Measurements from ENCODE around the gene BCL11B. TPM values are rescaled to one million over a fixed set of nuclear protein-coding genes. Genes with fewer than 3 reads are reported as not detected.

BCL11B gene
- total RNA-seq, 1 experiment from 2014 or later: 0.21 TPM

DNA sequence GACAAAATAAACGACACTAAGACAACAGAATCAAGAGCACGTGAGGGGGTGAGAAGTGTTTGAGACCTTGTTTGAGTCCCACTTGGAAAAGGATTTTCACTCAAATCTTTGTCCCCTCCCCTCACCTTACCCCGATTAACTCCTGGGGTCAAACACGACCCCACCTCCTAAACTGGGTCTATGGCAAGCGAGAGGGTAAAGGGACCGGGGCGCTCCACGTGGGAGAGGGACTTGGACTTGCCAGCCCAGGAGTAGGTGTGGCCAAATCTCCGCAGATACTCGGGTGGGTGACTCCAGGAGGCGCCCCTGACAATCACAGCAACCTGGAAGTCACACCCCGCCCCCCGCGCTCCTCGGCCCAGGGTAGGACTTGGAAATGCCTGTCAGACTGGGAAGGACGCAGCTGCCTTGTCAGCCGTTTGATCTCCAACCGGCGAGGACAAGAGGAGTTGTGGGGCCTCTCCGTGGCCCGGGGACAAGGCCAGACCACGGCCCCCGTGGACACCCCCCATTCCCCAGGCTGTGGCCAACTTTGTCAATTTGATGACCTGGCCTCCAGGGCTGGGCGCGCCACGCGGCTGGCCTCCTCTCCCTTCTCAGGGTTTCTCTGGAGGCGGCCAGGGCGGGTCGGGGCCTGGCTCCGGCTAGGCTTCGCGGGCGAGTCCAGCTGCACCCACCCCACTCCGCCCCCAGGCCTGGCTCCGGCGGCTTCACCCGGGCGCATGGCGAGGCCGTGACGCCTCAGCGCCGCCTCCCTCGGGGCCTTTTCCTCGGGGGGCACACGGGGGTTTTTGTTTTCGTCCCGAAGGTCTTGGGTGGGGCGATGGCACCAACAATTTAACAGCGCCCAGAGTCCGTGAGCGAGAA lies 1.1 kb upstream of the BCL11B start:
- no peak for DNase-seq (ENCODE audit: low read depth, low spot score)
- in situ Hi-C loops (cut with HindIII; ENCODE audit: low pct_unique_long_range_greater_than_20kb, low sequenced_read_pairs): no loop called here

DNA sequence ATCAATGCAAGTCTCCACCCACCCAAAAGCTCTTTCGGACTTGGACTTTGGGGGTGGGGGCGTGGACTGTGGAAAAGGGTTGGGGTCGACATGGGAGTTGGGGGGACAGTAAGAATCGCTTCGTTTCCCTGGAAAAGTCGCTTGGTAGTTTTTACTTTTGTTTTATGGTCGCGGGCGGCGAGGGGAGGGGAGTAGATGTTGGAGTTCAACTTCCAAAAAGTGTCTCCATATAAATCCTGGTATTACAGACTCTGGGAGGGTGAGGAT lies 568 bp upstream of the BCL11B start:
- in situ Hi-C loops (cut with HindIII; ENCODE audit: low pct_unique_long_range_greater_than_20kb, low sequenced_read_pairs): no loop called here
- DNase-seq (ENCODE audit: low read depth, low spot score): no peak

DNA sequence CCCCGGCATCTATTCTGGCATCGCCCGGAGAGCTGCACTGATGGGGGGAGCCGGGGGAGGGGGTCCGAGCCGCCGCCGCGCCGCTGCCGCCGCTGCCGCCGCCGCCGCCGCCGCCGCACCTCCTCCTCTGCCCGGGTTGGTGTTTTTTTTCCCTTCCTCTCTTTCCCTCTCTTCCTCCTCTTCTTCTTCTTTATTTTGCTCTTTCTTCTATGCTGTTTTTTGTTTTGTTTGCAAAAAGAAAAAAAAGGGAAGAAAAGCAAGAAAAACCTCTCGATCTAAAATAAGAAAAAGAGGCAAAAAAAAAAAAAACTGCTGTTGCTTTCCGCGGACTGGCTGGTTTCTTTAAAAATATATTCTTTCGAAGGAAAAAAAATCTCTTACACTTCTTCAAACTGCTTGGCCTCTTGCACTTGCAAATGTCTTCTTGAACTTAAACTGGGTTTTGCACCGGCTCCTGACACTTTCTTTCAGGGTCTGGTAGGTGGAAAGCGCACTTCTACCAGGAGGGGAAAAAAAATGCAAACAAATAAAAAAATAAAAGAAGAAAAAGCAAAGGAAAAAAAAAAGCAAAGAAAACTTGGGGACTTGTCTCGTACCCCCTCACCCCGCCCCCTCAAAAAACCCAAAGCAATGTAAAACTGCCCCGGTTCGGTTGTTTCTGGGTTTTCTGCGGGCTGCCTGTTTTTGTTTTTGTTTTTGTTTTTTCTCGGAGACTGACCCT lies 616 bp downstream of the BCL11B start:
- in situ Hi-C loops (cut with HindIII; ENCODE audit: low pct_unique_long_range_greater_than_20kb, low sequenced_read_pairs): no loop called here
- no peak for DNase-seq (ENCODE audit: low read depth, low spot score)

DNA sequence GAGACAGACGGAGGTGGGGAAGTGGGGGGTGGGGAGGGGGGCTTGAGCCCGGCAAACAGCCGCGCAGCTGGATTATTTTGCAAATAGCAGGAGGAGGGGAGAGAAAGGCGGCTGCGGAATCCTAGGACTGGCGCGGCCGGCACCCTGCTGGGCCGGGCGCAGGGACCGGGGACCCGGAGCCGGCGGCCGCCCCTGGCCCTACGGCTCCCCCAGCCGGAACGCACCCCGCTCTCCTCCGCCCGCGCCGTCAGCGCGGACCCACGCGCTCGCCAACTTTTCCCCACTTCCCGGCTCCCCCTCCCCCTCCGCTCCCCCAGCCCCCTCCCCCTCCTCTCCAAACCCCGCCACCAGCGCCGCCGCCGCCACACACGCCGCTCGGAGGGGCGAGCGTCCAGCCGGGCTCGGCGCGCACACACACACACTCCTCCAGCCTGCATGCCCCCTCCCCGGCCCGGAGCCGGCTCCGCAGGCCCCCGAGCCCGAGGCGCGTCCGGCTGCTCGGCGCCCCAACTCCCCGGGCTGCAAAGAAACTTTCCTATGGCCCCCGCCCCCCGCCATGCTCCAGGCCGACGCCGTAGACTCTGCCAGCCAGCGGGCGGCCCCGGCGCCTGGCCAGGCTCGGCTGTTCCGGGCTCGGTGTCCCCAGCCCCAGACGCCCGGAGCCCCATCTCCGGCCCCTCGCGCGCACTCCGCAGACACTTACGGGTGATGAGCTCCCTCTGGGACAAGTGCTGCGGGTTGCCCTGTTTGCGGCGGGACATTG lies 1.4 kb downstream of the BCL11B start:
- no peak for DNase-seq (ENCODE audit: low read depth, low spot score)
- in situ Hi-C loops (cut with HindIII; ENCODE audit: low pct_unique_long_range_greater_than_20kb, low sequenced_read_pairs): no loop called here

DNA sequence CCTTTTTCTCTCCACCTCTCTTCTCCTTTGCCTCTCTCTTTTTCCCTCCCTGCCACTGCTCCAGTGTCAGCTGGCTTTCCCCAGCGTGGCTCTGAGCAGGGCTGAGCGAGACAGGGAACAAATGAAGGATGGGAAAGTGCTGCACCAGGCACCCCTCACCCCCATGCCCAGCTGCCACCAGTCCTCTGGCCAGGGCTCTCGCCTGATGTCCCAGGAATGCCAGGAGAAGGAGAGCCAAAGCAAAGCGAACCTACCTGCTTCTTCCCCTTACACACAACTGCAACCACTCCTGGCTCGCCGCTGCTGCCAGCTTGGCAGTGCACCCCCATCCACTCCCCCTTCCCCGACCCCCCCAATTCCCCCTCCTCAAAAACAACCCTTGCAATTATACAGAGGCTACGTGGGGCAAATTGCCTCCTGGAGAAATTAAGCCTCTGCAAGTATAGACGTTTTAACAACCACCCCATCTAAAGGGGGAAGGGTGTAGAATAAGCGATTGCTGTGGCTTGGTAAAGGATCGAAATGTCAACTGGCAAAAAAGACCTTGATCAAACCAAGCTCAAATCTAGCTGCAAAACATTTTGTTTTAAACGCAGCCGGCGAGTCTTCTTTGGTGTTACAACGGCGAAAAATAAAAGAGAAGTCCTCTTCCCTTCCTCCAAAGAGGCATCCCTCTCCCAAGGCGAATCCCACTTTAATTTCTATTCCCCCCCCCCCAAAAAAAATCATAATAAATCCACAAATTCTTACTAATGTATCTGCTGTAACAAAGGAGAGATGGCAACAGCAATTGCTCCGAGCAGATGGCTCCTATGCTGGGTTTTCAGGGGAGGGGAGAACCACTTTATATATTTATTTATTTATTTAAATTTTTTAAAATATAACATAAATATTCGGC lies 2.9 kb downstream of the BCL11B start:
- in situ Hi-C loops (cut with HindIII; ENCODE audit: low pct_unique_long_range_greater_than_20kb, low sequenced_read_pairs): no loop called here
- DNase-seq (ENCODE audit: low read depth, low spot score): no peak

DNA sequence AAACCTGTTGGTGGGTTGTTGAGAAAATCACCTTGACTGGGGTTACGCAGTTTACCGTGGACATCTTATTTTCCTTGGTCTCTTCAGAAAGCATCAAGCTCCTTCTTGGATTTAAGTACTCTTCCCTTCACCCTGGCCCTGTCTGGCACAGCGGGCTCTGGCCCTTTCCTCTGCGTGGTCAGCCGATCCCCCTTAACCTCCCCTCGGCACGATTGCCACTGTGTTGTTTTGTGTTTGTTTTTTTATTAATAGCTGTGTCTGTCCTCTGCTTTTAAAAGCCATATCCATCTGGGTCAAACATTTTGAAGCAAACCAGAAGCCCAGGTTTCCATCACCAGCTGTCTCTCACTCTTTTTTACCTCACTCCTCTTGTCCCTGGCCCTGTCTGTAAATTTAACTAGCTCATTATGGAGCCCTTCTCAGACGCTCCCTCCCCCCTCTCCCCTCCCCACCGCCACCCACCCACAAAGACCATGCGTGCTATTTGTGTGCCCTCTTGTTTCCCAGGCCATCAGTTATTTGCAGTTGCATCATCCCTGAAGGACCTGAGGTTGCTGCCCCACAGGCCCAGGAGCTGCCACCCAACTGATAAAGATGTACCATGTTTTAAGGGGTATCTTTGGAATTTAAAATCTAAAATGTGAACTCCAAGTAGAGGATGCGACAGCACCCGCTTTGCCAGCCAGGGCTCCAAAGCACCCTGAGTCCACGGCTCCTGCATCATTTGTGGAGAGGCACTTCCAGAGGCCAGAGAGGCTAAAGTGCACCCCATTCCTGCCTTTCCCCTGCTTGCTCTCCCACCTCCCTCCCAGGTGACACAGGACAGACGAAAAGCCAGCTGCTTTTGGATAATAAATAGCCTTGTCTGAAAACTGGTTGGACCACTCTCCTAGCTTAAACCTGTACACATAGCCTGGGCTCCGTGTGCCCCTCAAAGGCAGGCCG lies 3.9 kb downstream of the BCL11B start:
- no peak for DNase-seq (ENCODE audit: low read depth, low spot score)
- in situ Hi-C loops (cut with HindIII; ENCODE audit: low pct_unique_long_range_greater_than_20kb, low sequenced_read_pairs): no loop called here

DNA sequence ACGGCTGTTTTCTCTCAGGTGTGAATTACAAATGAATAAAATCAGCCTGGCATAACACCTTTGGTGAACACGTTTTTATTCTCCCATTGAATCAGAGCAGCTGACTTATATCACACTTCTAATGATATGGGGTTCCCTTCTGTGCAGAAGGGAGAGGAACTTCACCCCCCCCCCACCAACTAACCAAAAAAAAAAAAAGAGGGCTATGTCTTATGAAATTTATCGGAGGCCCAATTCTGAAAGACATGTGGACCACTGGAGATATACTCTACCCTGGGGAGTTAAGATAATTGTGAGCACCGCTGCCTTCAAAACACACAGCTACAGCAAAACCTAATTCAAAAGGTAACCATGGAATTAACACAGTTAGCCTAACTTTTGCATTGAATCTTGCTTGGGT lies 4.6 kb downstream of the BCL11B start:
- no peak for DNase-seq (ENCODE audit: low read depth, low spot score)
- in situ Hi-C loops (cut with HindIII; ENCODE audit: low pct_unique_long_range_greater_than_20kb, low sequenced_read_pairs): no loop called here

DNA sequence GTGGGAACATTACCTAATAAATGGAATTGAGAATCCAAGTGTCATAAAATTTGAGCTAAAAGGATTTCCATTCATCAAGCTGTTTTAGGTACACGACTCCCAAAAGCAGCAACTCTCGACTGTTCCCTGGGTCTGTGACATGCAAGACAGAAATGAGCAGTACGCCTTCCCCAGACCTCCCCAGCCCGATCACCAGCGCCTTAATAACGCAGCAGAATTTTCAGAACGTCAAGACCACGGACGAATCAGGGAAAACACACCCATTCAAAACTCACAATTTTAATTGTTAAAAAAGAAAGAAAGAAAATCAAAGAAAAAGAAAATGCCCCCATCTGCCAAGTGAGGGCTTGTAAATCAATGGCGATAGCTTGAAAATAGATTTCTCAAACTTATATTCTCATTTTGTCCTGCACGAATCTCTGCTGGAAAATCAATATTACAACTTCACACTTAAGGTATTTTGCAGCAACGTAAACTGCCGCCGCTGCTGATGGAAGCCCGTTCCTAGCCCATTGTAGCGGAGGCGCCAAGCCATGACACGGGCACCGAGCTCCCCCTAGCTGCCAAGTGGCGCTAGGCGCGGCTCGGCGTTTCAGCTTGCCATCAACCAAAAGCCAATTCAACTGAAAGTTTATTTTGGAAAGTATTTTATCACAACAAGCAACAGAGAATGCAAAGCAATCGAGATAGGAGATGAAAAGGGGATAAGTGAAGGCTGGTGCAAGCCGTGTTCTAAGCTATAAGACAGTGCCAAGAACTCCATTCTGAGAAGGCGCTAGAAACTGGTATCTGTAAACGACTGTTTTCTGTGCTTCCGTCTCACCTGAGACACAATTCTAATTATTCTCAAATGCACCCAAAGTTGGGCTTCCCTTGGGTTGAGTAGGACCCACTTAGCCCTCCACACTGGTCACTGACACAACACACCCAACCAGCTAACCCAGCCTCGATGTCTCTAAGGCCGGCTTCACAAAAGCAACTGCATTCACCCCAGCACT lies 5.5 kb downstream of the BCL11B start:
- in situ Hi-C loops (cut with HindIII; ENCODE audit: low pct_unique_long_range_greater_than_20kb, low sequenced_read_pairs): no loop called here

DNA sequence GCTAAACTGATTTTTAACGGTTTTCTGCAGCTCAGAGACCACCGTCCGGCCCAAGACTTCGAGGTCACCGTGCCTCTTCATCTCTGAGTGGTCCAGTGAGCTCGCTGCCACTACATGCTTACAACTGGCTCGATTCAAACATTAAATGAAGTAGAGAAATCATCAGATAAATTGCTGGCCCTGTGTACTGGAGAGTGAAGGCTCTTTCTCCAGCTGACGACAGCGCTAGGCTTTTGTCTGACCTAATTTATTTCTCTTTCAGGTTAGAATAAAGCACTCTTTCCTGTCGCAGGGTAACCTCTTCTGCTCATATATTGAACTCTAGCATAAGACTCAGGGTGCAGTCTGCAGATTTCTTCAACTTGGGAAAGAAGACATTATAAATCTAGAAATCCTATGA lies 6.4 kb downstream of the BCL11B start:
- in situ Hi-C loops (cut with HindIII; ENCODE audit: low pct_unique_long_range_greater_than_20kb, low sequenced_read_pairs): no loop called here
- DNase-seq (ENCODE audit: low read depth, low spot score): no peak

More for the DNA sequence above, 5.5 kb downstream of the BCL11B start:
- peak; percentile 74 for DNase-seq (ENCODE audit: low read depth, low spot score)

DNA sequence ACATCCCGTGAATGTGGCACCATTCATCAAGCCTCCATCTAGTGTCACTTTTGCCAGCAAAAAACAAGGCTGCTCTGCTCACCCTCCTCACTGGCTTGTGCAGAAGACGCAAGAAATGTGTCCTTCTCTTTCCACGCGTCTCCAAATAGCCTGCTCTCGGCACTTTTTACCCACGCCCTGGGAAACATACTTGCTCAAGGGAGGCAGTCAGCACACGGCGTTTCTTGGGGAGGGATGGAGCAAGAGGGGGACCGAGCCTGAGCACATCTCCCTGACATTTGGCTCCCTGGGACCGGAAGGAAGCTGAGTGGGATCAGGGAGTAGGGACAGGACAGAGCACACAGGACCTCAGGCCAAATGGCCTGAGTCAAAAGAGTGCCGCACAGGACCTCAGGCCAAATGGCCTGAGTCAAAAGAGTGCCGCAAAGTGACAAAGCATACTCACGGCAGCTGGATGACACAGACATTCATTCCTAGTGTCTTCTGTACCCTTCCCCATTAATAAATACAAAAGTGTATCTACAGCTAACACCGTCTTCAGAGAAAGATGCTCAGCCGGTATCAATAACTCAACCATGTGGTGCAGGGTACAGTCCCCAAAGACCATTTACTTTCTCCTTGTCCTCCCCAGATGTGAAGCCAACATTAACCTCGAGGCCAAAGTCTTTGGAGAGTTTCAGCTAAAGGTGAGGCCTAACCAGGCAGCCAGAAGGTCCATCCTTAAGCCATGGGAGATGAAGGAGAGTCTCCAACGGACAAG lies 7.1 kb downstream of the BCL11B start:
- DNase-seq (ENCODE audit: low read depth, low spot score): no peak
- in situ Hi-C loops (cut with HindIII; ENCODE audit: low pct_unique_long_range_greater_than_20kb, low sequenced_read_pairs): no loop called here

DNA sequence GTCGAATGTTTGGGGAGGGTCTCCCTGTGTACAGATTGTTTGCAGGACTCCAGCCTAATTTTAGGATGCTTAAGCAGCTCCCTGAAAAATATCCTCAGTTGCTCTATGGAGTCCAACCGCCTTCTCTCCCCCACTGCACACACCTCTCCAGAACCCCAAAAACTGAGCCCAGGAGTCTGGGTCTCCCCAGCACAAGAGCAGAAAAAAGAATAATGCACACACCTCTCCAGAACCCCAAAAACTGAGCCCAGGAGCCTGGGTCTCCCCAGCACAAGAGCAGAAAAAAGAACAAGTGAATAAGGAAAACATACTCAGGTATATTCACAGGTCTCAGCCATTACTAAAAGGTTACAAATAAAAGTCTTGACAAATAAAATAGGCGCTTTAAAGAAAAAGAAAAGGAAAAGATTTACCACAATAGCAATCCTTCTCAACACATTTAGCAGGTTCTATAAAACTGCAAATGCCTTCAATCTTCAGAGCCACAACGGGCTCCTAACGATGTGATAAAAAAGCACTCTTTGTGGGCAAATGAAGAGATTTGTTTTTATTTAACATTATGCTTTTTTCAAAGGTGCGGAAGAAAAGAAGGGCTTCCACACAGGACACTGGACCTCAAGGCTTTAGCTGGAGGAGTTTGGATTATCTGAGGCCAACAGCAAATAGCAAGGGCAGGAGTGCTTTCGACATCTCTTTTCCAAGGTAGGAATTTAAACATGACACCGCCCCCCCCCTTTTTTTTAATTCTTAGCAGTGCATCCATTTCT lies 8.2 kb downstream of the BCL11B start:
- in situ Hi-C loops (cut with HindIII; ENCODE audit: low pct_unique_long_range_greater_than_20kb, low sequenced_read_pairs): no loop called here
- no peak for DNase-seq (ENCODE audit: low read depth, low spot score)

DNA sequence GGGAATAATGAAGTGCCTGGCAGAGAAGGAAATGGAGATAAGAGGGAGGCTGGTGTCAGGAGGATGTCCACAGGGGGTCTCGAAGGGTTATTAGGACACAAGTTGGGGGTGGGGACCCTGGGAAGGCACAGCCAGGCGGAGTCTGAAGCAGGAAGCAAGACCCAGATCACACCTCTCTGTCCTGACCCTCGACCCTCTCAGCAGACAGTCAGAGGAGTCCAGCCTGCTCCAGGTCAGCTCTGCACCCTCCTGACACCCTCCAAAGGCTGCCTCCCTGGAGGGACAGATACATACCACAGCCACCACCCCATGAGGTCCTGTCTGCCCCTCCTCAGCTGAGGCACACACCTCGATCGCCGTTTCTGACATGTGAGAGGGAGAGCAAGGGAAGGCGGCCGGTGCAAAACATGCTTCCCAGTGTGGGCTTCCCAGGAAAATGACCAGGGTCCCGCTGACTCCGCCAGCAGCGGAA lies 9.0 kb downstream of the BCL11B start:
- DNase-seq (ENCODE audit: low read depth, low spot score): no peak
- in situ Hi-C loops (cut with HindIII; ENCODE audit: low pct_unique_long_range_greater_than_20kb, low sequenced_read_pairs): no loop called here

DNA sequence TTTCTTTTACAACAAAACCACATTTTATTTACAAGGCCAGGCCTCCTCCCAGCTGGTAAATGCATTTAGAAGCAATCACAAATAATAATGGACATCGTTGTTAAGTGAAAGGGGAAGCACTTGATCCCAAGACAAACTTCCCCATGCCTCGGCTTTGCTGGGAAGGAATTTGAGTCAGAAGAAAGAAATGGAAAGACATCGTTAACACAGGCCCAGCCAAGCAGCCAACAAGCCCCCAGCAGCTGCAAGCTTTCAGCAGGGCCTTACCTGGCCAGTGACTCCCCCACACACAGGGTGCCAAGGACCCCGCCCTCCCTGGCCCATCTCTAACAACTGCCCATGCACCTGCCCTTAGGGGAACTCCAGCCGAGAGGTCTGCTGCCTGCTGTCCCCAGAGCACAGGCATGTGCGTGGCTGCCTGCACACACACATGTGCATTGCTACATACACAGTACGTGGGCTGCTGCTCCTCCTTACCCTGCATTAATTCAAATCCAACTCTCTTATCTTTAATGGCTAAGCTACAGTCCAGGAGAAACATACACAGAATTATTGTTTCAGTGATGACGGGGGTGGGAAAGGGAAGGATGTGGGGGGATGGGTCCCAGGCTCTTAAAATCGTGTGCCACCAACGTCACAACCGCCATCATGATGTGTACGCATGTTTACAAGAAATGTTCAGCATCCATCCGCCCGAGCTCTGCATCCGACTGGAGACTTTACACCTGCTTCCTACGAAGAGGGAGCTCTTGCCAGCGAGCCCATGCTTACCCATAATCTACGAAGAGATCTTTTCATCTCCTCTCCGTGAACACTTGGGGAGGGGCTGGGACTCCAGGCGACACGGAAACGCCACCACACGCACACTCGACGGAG lies 9.8 kb downstream of the BCL11B start:
- in situ Hi-C loops (cut with HindIII; ENCODE audit: low pct_unique_long_range_greater_than_20kb, low sequenced_read_pairs): no loop called here
- no peak for DNase-seq (ENCODE audit: low read depth, low spot score)

Measured in SK-MEL-5 (cell line).